ENCODE results near the gene DUSP15.

- TF ChIP-seq REST (IDR thresholded peaks at IDR 0.05) = no peak
- TF ChIP-seq SMC3 (IDR thresholded peaks at IDR 0.05) = no peak
- TF ChIP-seq CTCF (IDR thresholded peaks at IDR 0.05) = no peak
Observed at GRCh38 chr20:31866221-31866620, 4.1 kb downstream of the DUSP15 start.
